Gastroesophageal sphincter (tissue), 3 donors: Measurements from ENCODE around the gene SMARCA2.

Source experiments
- POLR2AphosphoS5 ChIP-seq: sonication (generic); formaldehyde crosslinking; IDR thresholded peaks from one replicate; pipeline ENCODE4 v1.6.1; 2017; ENCODE audit warnings: antibody characterized with exemption
- TF ChIP-seq, protein P1 (sequence below), 4 experiments: fragments of 200-600 bp in 2 of 4; fragments of 450-650 bp in 2 of 4; sonication (generic) in 1 of 4; IDR thresholded peaks; one replicate each; pipeline ENCODE4 v1.5.1; 2017 to 2019; ENCODE audit warnings: antibody characterized with exemption in 4 of 4, mild to moderate bottlenecking in 2 of 4, moderate library complexity in 2 of 4

DNA sequence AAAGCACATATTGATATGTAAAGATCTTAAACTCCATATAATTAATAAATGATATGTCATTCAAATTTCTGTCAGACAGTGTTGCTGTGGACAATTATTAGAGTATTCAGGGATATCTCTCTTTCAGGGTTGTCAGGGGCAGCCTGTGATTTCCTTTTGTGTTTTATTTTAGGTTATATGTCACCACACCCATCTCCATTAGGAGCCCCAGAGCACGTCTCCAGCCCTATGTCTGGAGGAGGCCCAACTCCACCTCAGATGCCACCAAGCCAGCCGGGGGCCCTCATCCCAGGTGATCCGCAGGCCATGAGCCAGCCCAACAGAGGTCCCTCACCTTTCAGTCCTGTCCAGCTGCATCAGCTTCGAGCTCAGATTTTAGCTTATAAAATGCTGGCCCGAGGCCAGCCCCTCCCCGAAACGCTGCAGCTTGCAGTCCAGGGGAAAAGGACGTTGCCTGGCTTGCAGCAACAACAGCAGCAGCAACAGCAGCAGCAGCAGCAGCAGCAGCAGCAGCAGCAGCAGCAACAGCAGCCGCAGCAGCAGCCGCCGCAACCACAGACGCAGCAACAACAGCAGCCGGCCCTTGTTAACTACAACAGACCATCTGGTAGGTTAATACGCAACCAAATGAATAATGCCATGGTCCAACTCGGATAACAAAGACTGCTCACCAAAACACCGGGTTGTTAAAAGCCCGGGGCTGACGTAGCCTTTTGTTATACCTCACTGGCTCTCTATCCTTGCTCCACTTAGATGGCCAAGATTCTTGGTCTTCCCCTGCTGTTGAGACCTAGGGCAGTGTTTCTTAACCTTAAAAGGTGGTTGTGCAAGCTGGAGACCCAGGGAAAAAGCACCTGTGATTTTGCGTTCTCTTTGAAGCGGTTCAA lies 24.4 kb downstream of the SMARCA2 start:
- TF ChIP-seq, protein P1, sequence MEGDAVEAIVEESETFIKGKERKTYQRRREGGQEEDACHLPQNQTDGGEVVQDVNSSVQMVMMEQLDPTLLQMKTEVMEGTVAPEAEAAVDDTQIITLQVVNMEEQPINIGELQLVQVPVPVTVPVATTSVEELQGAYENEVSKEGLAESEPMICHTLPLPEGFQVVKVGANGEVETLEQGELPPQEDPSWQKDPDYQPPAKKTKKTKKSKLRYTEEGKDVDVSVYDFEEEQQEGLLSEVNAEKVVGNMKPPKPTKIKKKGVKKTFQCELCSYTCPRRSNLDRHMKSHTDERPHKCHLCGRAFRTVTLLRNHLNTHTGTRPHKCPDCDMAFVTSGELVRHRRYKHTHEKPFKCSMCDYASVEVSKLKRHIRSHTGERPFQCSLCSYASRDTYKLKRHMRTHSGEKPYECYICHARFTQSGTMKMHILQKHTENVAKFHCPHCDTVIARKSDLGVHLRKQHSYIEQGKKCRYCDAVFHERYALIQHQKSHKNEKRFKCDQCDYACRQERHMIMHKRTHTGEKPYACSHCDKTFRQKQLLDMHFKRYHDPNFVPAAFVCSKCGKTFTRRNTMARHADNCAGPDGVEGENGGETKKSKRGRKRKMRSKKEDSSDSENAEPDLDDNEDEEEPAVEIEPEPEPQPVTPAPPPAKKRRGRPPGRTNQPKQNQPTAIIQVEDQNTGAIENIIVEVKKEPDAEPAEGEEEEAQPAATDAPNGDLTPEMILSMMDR (IDR thresholded peaks at IDR 0.05): no peak
- no peak for TF ChIP-seq POLR2AphosphoS5
